ENCODE results near the gene DENND5A. TPM values are rescaled to one million over a fixed set of nuclear protein-coding genes. Genes with fewer than 3 reads are reported as not detected.

DENND5A gene
- total and polyA plus RNA-seq, 2 of the 8 experiments (the other 6 are each of a cell fraction or from before 2014, with no cell fraction given) = 65.7 to 139 TPM

DNA sequence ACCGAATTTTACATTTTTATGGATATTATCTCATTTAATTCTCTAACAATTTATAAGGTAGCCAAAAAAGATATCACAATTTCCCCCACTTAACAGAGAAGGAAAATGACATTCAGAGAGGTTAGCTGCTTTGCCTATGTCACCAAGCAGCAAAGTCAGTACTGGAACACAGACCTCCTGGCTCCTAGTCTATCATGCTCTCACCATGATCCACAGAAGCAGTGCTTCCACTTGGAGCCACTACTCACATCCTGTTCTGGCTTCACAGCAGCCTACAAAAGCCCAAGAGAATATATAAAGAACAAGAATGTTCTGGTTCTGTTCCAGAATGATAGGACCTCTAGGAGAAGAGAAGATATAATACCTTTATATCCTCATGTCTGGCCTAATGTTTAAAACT, 114.2 kb downstream of the DENND5A start (continued):
- TF ChIP-seq GABPA (IDR thresholded peaks at IDR 0.05; ENCODE audit: borderline replicate concordance, insufficient read depth, low read length) = no peak
- TF ChIP-seq BCL11A (IDR thresholded peaks at IDR 0.05; ENCODE audit: low read depth in 2 of 2, low read length in 2 of 2) = no peak
- TF ChIP-seq, protein P1, sequence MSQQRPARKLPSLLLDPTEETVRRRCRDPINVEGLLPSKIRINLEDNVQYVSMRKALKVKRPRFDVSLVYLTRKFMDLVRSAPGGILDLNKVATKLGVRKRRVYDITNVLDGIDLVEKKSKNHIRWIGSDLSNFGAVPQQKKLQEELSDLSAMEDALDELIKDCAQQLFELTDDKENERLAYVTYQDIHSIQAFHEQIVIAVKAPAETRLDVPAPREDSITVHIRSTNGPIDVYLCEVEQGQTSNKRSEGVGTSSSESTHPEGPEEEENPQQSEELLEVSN (IDR thresholded peaks at IDR 0.05) = no peak
- TF ChIP-seq SIX5 (IDR thresholded peaks at IDR 0.05; ENCODE audit: low read depth, low read length) = no peak
- TF ChIP-seq YY1 (IDR thresholded peaks at IDR 0.05; ENCODE audit: low read depth, low read length) = no peak
- TF ChIP-seq JUND (IDR thresholded peaks at IDR 0.05; ENCODE audit: low read length) = no peak
- TF ChIP-seq RBBP5 (IDR thresholded peaks at IDR 0.05; ENCODE audit: borderline replicate concordance, low read depth, low read length) = no peak
- TF ChIP-seq ASH2L (IDR thresholded peaks at IDR 0.05; ENCODE audit: low read length) = no peak

All from H1 (cell line).